CD4-positive, alpha-beta T cell treated with Interleukin-6 for 4 hours (primary cell): ENCODE measurements around the gene TBC1D3B.
"Not testable (repeated sequence)": the region's sequence is repeated elsewhere in the genome, so short reads cannot be mapped to it uniquely, and the experiment has no call there.

Experiments used
- DNase-seq: peaks from one replicate; pipeline ENCODE4 v3.0.0-alpha.2; 2020; ENCODE audit warnings: mixed read lengths

TBC1D3B gene

DNA sequence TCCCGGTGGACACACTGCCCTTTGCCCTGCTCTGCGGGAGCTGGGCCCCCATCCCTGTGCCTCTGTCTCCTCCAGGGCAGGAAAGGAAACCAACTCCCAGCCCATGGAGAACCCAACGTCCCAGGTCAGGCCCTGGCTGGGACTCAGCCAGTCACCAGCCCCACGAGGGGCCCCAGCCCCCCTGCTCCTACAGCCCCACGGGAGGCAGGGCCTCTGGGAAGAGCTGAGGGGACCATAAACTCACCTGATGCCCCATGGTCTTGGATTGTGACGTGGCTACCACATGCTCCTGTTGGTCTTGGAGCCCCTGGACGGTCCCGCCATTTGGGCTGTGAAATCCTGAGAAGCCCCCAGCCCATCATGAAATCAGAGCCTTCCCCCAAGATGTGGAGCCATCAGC lies 7.6 kb downstream of the TBC1D3B start:
- DNase-seq, result not testable (repeated sequence)

GRCh38 chr17:36153895-36154610 lies 22.4 kb downstream of the TBC1D3B start:
- DNase-seq, result no peak

- DNase-seq, result no peak
These were observed 23.8 kb downstream of the TBC1D3B start for GRCh38 chr17:36152639-36153120.

DNA sequence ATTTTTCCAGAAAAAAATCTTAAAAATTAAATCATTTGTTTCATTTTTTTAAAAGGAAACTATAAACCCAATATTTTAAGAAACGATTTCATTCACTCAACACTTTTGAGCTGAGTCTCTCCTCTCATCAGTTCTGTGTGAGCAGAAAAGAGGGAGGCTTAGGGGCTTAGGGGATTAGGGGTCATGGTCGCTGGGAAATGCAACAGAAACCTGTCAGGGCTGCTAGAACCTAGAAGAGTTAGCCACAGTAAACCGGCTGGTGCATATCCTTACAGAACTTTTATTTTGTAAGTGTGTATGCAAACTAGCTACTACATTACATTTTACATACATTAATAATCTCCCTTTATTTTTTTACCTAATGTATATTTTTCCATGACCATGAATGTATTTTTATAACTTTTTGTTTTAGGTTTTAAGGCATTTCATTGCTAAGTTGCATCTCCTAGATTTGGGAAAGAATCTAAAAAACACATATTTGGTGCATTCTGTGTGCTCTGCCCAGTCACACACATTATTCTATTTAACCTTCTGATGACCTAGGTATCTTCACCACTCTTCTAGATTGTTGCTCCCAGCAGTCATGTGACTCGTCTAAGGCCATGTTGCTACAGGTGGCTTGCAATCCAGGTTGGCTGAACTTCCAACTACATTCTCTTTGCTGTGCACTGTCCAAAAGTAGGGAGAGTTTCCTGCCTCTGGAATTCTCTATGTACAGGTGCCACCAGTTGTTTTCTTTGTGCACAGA lies 24.4 kb downstream of the TBC1D3B start:
- DNase-seq, result no peak

GRCh38 chr17:36149296-36149820 lies 27.1 kb downstream of the TBC1D3B start:
- no peak for DNase-seq

DNA sequence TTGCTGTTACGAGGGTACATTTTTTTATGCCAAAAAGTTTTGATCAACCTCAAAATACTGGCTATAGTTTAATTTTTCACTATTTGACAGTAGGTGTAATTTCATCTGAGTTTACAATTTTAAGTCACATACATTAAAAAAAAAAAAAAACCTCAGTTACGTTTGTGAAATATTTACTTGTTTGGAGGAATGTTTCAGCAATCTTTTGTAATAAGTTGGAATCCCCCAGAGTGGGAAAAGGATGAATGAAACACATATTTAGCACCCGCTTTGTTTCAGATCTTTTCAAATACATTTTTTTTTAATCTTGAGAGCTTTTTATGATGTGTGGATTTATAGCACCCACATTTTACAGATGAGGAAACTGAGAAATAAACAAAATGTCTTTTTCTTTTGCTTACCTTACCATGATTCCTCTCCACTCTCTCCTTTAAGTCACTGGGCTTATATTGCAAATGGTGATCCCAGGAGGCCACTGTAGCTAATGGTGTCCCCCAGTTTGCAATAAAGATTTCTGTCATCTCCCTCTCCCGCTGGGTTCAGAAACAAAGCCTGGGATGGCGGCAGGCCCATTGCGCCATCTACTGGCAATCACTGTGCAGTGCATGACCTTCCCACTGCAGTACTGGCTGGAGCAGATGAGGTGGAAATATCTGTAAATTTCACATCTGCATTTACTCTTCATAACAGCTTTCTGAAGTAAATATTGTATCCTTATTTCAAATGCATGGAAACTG lies 27.7 kb downstream of the TBC1D3B start:
- DNase-seq, result peak; percentile 51

- no peak for DNase-seq
These were observed 28.8 kb downstream of the TBC1D3B start for GRCh38 chr17:36147601-36148000.

GRCh38 chr17:36144981-36145729 lies 31.3 kb downstream of the TBC1D3B start:
- no peak for DNase-seq

GRCh38 chr17:36144014-36144413 lies 32.4 kb downstream of the TBC1D3B start:
- no peak for DNase-seq

DNA sequence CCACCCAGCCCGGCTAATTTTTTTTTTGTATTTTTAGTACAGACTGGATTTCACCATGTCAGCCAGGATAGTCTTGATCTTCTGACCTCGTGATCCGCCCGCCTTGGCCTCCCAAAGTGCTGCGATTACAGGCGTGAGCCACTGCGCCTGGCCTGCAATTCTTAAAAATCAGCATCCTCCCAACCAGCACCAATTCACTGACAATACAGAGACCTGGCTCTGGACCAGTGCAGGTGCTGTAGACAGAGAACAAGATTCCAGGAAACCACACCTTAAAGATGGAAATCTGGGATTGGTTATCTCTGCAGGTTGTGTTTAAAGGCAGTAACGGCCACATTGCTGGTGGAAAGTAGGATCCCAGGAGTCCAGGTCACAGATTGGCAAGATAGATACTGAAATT lies 33.6 kb downstream of the TBC1D3B start:
- DNase-seq, result no peak

GRCh38 chr17:36142235-36142634 lies 34.2 kb downstream of the TBC1D3B start:
- DNase-seq, result no peak

- DNase-seq, result no peak
These were observed 40.0 kb downstream of the TBC1D3B start for GRCh38 chr17:36136439-36136838.

- DNase-seq, result no peak
These were observed 40.4 kb downstream of the TBC1D3B start for GRCh38 chr17:36136036-36136435.

DNA sequence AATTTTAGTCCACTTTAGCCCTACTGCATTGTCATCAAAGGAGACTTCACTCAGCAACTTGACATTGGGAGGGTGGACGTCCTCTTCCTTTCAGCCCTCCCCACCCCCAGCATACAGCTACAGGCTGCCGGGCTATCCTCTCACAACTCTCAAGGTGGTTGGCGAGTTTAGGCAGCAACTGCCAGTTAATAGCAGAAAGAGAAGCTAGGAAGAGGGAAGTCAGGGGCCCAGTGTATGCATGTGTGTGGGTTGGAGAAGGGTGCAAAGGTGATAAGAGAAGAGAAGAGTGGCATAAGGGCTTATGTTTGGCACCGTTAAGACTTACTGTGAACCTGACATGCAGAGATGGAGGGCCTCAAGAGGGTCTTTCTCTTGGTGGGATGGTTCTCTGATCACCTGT lies 41.0 kb downstream of the TBC1D3B start:
- no peak for DNase-seq

GRCh38 chr17:36133602-36134236 lies 42.7 kb downstream of the TBC1D3B start:
- no peak for DNase-seq

DNA sequence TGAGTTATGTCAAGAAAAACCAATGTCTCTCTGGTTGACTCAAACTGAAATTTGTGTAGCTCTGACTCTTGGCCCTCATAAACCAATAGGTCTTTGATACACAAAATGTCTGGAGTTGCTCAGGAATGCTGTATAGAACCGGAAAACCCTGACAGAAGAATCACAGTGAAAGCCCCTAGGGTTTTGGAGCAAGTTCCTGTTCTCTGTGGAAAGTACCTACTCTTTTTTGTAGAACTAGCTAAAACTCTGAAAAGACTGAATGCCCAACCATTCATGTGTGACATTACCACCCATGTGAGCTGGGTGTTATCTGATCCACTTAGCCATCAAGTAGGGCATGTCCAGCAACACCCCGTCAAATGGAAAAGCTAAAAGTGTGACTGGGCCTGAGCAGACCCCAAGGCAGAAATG lies 44.0 kb downstream of the TBC1D3B start:
- DNase-seq, result no peak

GRCh38 chr17:36131931-36132330 lies 44.5 kb downstream of the TBC1D3B start:
- no peak for DNase-seq

DNA sequence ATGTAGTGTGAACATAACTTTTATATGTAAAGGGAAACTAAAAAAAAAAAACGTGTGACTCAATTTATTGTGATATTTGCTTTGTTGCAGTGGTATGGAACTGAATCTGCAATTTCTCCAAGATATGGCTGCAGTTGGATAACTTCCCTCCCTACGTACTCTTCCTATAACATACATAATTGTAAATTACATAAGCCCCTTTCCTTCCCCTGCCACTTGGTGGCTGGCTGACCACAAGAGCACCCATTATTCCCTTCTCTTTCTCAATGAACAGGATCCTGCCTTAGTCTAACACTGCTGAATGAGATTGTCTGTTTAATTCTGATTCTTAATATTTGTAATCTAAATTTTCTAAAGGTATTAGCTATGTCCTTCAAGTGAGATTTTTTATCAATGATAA lies 45.0 kb downstream of the TBC1D3B start:
- no peak for DNase-seq

DNA sequence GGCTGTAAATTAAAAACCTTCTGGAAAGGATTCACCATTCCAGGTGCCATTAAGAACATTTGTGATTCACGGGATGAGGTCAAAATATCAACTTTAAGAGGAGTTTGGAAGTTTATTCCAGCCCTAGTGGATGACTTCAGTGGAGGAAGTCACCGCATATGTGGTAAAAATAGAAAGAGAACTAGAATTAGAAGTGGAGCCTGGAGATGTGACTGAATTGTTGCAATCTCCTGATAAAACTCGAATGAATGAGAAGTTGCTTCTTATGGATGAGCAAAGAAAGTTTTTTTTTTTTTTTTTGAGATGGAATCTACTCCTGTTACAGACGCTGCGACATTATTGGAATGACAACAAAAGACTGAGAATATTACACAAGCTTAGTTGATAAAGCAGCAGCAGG lies 46.1 kb downstream of the TBC1D3B start:
- DNase-seq, result no peak

DNA sequence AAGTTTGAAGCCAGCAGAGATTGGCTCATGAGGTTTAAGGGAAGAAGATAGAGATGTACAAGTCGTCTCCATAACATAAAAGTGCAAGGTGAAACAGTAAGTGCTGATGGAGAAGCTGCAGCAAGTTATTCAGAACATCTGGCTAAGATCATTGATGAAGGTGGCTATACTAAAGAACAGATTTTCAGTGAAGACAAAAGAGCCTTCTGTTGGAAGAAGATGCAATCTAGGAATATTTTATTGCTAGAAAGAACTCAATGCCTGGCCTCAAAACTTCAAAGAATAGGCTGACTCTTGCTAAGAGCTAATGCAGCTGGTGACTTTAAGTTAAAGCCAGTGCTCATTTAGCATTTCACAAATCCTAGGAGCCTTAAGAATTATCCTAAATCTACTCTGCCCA lies 46.8 kb downstream of the TBC1D3B start:
- no peak for DNase-seq

DNA sequence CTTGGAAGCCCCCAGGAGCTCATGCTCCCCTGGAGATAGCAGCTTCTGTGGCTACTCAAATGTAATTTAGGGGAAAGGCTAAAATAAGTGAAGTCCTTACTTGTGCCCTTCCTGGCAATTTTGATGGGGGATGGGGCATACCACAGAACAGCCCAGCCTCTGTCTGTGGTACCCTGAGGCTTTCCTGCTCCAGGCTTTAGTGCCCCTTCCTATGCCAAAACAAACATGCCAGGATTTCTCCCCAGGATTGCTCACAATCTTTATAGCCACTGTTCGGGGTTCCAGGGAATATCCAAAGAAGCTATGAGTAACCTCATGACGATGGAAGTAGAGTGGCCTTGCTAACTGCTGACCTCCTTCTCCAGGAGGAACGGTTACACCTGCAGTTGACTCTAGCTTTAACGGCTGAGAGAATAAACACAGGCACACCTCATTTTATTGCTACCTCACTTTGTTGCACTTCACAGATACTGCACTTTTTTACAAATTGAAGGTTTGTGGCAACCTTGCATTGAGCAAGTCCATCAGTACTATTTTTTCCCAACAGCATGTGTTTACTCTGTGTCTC lies 47.9 kb downstream of the TBC1D3B start:
- DNase-seq, result no peak

- DNase-seq, result no peak
These were observed 48.5 kb downstream of the TBC1D3B start for GRCh38 chr17:36127911-36128310.
